ENCODE measurements around the gene GRIA1. TPM values are rescaled to one million over a fixed set of nuclear protein-coding genes. Genes with fewer than 3 reads are reported as not detected.

The GRIA1 gene
- total and polyA plus RNA-seq, 2 of the 13 experiments (the other 11 are each of a cell fraction or from before 2014, with no cell fraction given) = not detected

GRCh38 chr5:153640293-153640692, 149.8 kb downstream of the GRIA1 start:
- ChIA-PET CTCF (ENCODE audit: low intra/inter-chr PET ratio, low total read pairs) (no interaction called here), POLR2A (no interaction called here)
- Histone ChIP-seq H3K9ac (ENCODE audit: insufficient read depth, low read depth, low read length) (no peak overlapping the region), H2AFZ (ENCODE audit: low read length) (no peak overlapping the region), H3K4me2 (ENCODE audit: low read depth, low read length) (no peak overlapping the region), H3K4me3 (replicated peaks in 1 of 3; ENCODE audit: insufficient read depth in 1 of 3, low read depth in 2 of 3, low read length in 3 of 3) (no peak overlapping the region), H3K27me3 (ENCODE audit: control insufficient read depth in 1 of 2, insufficient read depth in 2 of 2, low read length in 2 of 2) (no peaks in the 10 kb centered on the region), H4K20me1 (ENCODE audit: insufficient read depth, low read length) (no peaks in the 10 kb centered on the region), H3K36me3 (replicated peaks in 1 of 2; ENCODE audit: control insufficient read depth in 1 of 2, insufficient read depth in 2 of 2, low read length in 2 of 2) (no peaks in the 10 kb centered on the region), H3K4me1 (ENCODE audit: insufficient read depth, low read length) (no peaks in the 10 kb centered on the region), H3K27ac (ENCODE audit: extremely low read length, insufficient read depth, low read length) (no peak overlapping the region), H3K79me2 (ENCODE audit: insufficient read depth, low read length) (no peaks in the 10 kb centered on the region), H3K9me3 (ENCODE audit: low read length) (no peaks in the 10 kb centered on the region)
- ATAC-seq = no peak
- intact Hi-C loops (cut with micrococcal nuclease; ENCODE audit: unreplicated experiment) = no loop called here
- BruUV-seq (replicated peaks) = no TSS peak
- in situ Hi-C loops (cut with HindIII; ENCODE audit: extremely low pct_ligation_motif_present, low pct_unique_long_range_greater_than_20kb) = no loop called here
- TF ChIP-seq PAF1 (CRISPR knock-in tag; IDR thresholded peaks at IDR 0.05) (no peak), ZNF296 (CRISPR knock-in tag; conservative IDR thresholded peaks at IDR 0.05) (no peak), RNF2 (conservative IDR thresholded peaks at IDR 0.05; ENCODE audit: low read depth) (no peak), ZNF335 (CRISPR knock-in tag; IDR thresholded peaks at IDR 0.05) (no peak), SPEN (CRISPR knock-in tag; IDR thresholded peaks at IDR 0.05; ENCODE audit: low read depth) (no peak), ZNF772 (CRISPR knock-in tag; IDR thresholded peaks at IDR 0.05) (no peak), YY1 (IDR thresholded peaks at IDR 0.05; ENCODE audit: insufficient read depth, insufficient replicate concordance, low read depth, low read length) (no peak), KLF6 (CRISPR knock-in tag; IDR thresholded peaks at IDR 0.05) (no peak), HOXA7 (CRISPR knock-in tag; IDR thresholded peaks at IDR 0.05) (no peak)
- no peak for FAIRE-seq
- 3% methylated on average over 2 of the region's 2 CpGs for WGBS (ENCODE audit: low lambda C conversion rate)
- no peak for DNase-seq (ENCODE audit: low spot score)

- no peak overlapping the region for H3K9ac ChIP-seq (ENCODE audit: insufficient read depth, low read depth, low read length)
- ATAC-seq (no peak), FAIRE-seq (no peak), DNase-seq (ENCODE audit: low spot score) (no peak)
- no peak overlapping the region for H3K27ac ChIP-seq (ENCODE audit: extremely low read length, insufficient read depth, low read length)
- intact Hi-C loops (cut with micrococcal nuclease; ENCODE audit: unreplicated experiment) (no loop called here), in situ Hi-C loops (cut with HindIII; ENCODE audit: extremely low pct_ligation_motif_present, low pct_unique_long_range_greater_than_20kb) (no loop called here)
- H2AFZ ChIP-seq (ENCODE audit: low read length) = no peak overlapping the region
- H3K4me2 ChIP-seq (ENCODE audit: low read depth, low read length) = no peak overlapping the region
- TF ChIP-seq TRIM24 (CRISPR knock-in tag; IDR thresholded peaks at IDR 0.05) (no peak), RXRB (CRISPR knock-in tag; IDR thresholded peaks at IDR 0.05; ENCODE audit: borderline replicate concordance) (no peak), ZNF543 (CRISPR knock-in tag; IDR thresholded peaks at IDR 0.05) (no peak), FOXP1 (IDR thresholded peaks at IDR 0.05) (no peak), FOXP1 (CRISPR knock-in tag; IDR thresholded peaks at IDR 0.05) (no peak)
- ChIA-PET POLR2A (no interaction called here), CTCF (ENCODE audit: low intra/inter-chr PET ratio, low total read pairs) (no interaction called here)
- H4K20me1 ChIP-seq (ENCODE audit: insufficient read depth, low read length) = no peaks in the 10 kb centered on the region
- H3K9me3 ChIP-seq (ENCODE audit: low read length) = no peaks in the 10 kb centered on the region
- 6% methylated on average over 3 of the region's 4 CpGs for WGBS (ENCODE audit: low lambda C conversion rate)
- H3K4me3 ChIP-seq (replicated peaks in 1 of 3; ENCODE audit: insufficient read depth in 1 of 3, low read depth in 2 of 3, low read length in 3 of 3) = no peak overlapping the region
- no peaks in the 10 kb centered on the region for H3K4me1 ChIP-seq (ENCODE audit: insufficient read depth, low read length)
- H3K36me3 ChIP-seq (replicated peaks in 1 of 2; ENCODE audit: control insufficient read depth in 1 of 2, insufficient read depth in 2 of 2, low read length in 2 of 2) = no peaks in the 10 kb centered on the region
- no peaks in the 10 kb centered on the region for H3K79me2 ChIP-seq (ENCODE audit: insufficient read depth, low read length)
- no peaks in the 10 kb centered on the region for H3K27me3 ChIP-seq (ENCODE audit: control insufficient read depth in 1 of 2, insufficient read depth in 2 of 2, low read length in 2 of 2)
- BruUV-seq (replicated peaks) = no TSS peak
These were observed 150.8 kb downstream of the GRIA1 start for GRCh38 chr5:153641183-153641688.
